GM18907 (cell line): ENCODE measurements around the gene INSIG1.

ENCODE experiments used
- ATAC-seq: cut with Tn5 transposase; IDR thresholded peaks from one replicate; pipeline ENCODE4 v1.9.1; 2021; ENCODE audit warnings: mild to moderate bottlenecking, moderate library complexity; ENCODE audit not compliant: unreplicated experiment

INSIG1 gene

DNA sequence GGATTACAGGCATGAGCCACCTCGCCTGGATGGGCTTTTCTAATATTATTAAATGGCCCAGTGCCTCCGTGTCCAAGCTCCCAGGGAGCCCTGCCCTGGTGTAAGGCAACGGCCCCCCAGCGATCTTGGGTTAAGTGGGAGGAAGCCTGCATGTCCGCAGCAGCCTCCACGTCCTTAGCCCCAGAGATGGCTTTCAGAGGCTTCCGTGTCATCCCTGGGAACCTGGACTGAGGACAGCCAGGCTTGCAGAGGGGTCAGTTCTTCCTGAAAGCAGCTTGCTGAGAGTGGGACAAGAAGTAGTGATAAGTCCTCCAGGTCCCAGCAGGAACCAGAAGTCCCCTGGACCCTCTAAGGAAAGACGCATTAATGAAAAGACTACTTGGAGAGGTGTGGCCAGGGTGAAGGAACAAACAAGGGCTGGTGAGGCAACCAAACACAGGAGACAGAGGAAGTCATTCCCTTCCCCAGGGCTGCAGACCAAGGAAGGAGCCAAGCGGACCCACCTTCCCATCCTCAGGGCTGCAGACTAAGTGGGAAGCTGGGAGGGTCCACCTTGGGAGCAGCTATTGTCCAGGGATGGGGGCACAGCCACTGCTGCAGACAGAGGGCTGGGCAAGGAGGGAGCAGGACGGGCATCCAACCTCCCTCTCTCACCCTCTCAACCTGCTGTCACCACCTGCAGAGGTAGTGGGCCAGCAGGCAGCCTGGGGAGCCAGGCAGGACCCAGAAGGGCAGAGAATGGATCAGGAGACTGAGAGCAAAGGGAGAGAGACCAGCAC lies 13.0 kb upstream of the INSIG1 start:
- ATAC-seq: no peak

DNA sequence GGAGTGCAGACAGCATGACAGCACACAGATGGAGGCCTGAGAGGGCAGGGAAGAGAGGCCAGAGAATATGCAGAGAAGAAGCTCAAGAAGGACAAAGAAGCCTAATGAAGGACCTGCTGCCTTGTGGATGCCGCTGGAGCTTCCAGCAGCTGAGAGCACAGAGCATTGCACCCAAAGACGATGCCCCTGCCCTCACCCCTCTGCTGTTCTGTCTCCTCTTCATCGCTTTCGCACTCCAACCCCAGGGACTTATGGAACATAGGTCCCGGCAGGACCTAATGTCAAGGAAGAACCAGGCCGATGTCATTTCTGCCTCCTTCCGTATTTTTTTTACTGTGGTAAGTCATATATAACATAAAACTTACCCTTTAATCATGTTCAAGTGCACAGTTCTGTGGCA lies 12.3 kb upstream of the INSIG1 start:
- ATAC-seq: no peak

GRCh38 chr7:155285833-155286232 lies 11.8 kb upstream of the INSIG1 start:
- ATAC-seq: no peak

DNA sequence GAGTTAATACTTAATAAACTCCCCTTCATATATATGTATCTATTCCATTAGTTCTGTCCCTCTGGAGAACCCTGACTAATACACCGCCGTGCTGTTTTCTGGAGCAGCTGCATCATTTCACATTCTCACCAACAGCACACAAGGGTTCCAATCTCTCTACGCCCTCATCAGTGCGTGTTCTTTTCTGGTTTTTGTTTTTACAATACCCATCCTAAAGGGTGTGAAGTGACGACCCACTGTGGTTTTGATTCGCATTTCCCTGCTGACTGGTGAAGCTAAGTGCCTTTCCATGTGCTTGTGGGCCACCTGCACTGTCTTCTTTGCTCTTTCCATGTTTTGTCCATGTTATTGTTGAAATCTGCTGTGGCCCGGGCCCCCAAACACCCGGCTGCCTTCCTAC lies 11.0 kb upstream of the INSIG1 start:
- no peak for ATAC-seq

- no peak for ATAC-seq
Measured at GRCh38 chr7:155287284-155287935, 10.3 kb upstream of the INSIG1 start.

DNA sequence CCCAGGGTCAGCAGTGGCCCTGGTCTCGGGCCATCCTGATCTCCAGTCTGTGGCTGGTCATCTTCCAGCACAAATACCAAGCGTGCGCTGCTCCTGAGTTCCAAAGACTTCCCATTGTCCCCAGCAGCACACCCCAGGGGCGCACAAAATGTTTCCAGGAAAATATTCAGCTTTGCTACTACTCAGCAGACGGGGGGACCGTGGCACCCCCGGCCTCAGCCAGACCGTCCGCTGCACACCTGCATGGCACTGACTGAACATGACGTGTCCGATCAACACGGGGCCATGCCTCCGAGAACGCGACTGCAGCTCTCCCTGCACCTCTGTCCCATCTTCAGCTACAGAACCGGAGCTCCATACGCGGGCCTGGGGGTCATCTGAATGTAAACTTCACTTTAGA lies 9.6 kb upstream of the INSIG1 start:
- ATAC-seq: no peak

GRCh38 chr7:155289107-155289506 lies 8.6 kb upstream of the INSIG1 start:
- no peak for ATAC-seq

DNA sequence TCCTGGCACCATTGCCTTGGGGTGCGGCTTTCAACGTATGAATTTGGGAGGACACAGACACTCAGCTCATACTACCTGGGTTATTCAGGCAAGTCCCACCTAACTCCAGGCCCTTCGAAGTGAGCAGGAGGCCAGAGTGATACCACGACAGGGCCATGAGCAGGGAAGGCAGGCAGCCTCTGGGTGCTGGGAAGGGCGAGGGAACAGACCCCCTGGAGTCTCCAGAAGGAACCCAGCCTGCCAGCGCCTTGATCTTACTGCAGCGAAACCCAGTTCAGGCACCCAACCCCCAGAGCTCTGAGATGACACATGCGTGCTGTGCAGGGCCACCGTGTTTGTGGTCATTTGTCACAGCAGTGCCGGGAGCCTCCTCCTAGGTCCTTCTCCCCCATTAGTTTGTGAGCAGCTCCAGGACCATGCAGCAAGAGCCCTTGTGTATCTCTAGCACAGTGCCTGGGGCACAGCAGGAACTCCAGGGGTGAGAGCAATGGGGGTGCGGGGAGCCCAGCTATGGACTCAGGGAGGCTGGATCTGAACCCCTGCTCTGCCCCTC lies 7.7 kb upstream of the INSIG1 start:
- ATAC-seq: no peak

- ATAC-seq: no peak
Measured at GRCh38 chr7:155291045-155291530, 6.6 kb upstream of the INSIG1 start.

- ATAC-seq: no peak
Measured at GRCh38 chr7:155291729-155292128, 5.9 kb upstream of the INSIG1 start.

DNA sequence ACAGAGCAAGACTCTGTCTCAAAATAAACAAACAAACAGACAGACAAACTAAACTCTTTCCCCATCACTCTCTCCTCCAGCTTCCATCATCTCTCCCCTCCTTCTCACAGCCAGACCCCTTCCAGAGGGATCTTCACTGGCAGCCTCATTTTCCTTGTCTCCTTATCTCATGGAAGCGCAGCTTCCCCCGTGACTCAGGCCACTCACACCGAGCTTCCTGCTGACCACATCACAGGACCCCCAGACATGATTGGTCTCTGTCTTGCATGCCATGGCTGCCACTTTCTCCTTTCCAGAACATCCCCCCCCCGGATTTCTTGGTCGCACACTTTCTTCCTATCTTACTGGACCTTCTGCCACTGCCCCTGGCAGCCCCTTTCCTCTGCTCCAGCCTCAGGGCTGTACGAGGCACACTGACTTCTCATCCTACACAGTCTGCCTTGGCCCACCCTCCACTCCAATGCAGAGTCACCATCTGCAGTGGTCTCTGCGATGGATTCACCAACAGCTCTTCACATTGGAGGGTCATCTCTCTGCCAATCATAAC lies 4.9 kb upstream of the INSIG1 start:
- ATAC-seq: no peak

- ATAC-seq: no peak
Measured at GRCh38 chr7:155293721-155294510, 3.8 kb upstream of the INSIG1 start.

DNA sequence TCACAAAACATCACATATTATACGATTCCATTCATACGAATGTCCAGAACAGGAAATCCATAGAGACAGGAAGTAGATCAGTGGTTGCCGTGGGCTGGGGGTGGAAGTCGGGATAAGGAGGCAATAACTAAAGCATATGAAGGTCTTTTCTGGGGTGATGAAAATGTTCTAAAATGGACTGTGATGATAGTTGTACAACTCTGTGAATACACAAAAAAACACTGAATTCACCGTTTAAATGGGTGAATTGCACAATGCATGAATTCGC lies 3.2 kb upstream of the INSIG1 start:
- no peak for ATAC-seq

GRCh38 chr7:155295511-155295910 lies 2.2 kb upstream of the INSIG1 start:
- no peak for ATAC-seq

- ATAC-seq: no peak
Measured at GRCh38 chr7:155296006-155296787, 1.5 kb upstream of the INSIG1 start.

- ATAC-seq: peak; percentile 41
Measured at GRCh38 chr7:155296788-155297516, 726 bp upstream of the INSIG1 start.

DNA sequence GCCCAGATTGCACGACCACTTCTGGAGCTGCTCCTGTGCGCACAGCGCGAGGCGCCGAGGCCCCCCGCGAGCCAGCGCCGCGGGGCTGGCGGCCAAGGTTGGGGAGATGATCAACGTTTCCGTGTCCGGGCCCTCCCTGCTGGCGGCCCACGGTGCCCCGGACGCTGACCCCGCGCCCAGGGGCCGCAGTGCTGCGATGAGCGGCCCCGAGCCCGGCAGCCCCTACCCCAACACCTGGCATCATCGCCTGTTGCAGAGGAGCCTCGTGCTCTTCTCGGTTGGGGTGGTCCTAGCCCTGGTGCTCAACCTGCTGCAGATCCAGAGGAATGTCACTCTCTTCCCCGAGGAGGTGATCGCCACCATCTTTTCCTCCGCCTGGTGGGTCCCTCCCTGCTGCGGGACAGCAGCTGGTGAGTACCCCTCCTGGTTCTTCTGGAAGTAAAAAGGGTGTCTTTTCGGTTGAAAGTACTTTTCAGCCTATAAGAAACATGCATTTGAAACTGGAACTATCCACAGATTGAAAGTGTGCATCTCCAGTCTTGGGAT lies 683 bp downstream of the INSIG1 start:
- ATAC-seq: peak; percentile 5

DNA sequence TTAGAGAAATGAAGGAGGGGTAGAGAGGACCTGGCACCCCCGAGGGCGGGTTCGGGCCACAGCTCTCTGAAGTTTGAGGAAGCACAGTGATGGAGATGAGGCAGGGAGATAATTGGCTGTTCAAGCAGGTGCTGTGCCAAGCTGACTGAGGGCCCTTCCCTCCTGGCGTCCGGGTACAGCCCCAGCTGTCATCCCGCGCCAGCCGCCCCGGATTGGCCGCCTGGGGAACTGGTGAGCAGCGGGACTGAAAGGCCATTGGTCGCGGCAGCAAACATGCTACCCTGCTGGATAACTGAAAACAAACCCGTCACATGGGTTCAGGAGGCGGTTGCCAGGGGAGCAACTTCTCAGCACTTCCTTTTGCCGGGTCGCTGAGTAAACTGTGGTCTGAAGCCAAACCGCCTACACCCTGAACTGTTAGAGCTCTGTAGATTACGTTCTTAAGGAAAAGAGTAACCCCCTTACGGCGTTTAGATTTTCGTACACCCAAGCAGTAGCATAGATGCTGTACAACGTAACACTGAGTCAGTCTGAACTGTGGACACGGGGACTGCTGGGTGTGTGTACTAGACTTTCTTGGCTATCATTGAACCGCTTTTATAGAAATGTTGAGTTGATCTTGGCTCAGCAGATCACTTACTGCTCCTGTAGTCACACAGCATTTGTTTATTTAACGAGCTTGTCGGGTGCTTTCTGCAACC lies 1.3 kb downstream of the INSIG1 start:
- peak; percentile 78 for ATAC-seq
